Esophagus squamous epithelium (tissue), 4 donors: ENCODE measurements around the gene GIMAP4.

ENCODE experiments used
- CTCF ChIP-seq, 6 experiments: fragments of 450-650 bp in 4 of 6; fragments of 200-600 bp in 2 of 6; sonication (generic) in 2 of 6; IDR thresholded peaks; one replicate each; pipeline ENCODE4 v1.5.1; 2016 to 2019; ENCODE audit warnings: antibody characterized with exemption in 6 of 6, mild to moderate bottlenecking in 4 of 6, moderate library complexity in 4 of 6
- POLR2A ChIP-seq, 4 donors: fragments of 450-650 bp; IDR thresholded peaks; one replicate each; pipeline ENCODE4 v1.6.1; 2017; ENCODE audit warnings: antibody characterized with exemption in 4 of 4, mild to moderate bottlenecking in 4 of 4, moderate library complexity in 3 of 4

GRCh38 chr7:150620061-150620460, 52.9 kb downstream of the GIMAP4 start:
- TF ChIP-seq CTCF (IDR thresholded peaks at IDR 0.05): no peak
- no peak for TF ChIP-seq POLR2A (IDR thresholded peaks at IDR 0.05)
